ENCODE measurements around the gene RALBP1. TPM values are rescaled to one million over a fixed set of nuclear protein-coding genes. Genes with fewer than 3 reads are reported as not detected.
"Not testable (repeated sequence)": the region's sequence is repeated elsewhere in the genome, so short reads cannot be mapped to it uniquely, and the experiment has no call there.

The RALBP1 gene
- total RNA-seq, 2 donors from 2014 or later, result 22.1 to 29.6 TPM

- H3K4me1 ChIP-seq, result no peaks in the 10 kb centered on the region
- H3K4me3 ChIP-seq, result no peak overlapping the region
- no peaks in the 10 kb centered on the region for H3K9me3 ChIP-seq
- no peaks in the 10 kb centered on the region for H3K36me3 ChIP-seq (replicated peaks in 1 of 2; ENCODE audit: insufficient read depth in 1 of 2, low read depth in 2 of 2)
- TF ChIP-seq POLR2A (IDR thresholded peaks at IDR 0.05) (no peak), CTCF (IDR thresholded peaks at IDR 0.05) (no peak)
- 36 to 42% methylated on average over 3 of the region's 3 CpGs for WGBS, 2 donors
- no peak overlapping the region for H3K27ac ChIP-seq
- ATAC-seq (no peak), DNase-seq (no peak)
- no peaks in the 10 kb centered on the region for H3K27me3 ChIP-seq
- intact Hi-C loops (cut with DNase I), result no loop called here
These were observed 45.7 kb upstream of the RALBP1 start for GRCh38 chr18:9429662-9429993.

GRCh38 chr18:9430315-9430714 is 45.0 kb upstream of the RALBP1 start:
- DNase-seq; H3K36me3 ChIP-seq (replicated peaks in 1 of 2; ENCODE audit: insufficient read depth in 1 of 2, low read depth in 2 of 2); H3K27ac ChIP-seq; H3K9me3 ChIP-seq; H3K27me3 ChIP-seq; H3K4me1 ChIP-seq; ATAC-seq; H3K4me3 ChIP-seq; intact Hi-C loops (cut with DNase I): not testable (repeated sequence)
- 91 to 95% methylated on average over 18 to 22 of the region's 22 CpGs for WGBS, 2 donors

- no peak overlapping the region for H3K4me3 ChIP-seq
- no peak for DNase-seq
- TF ChIP-seq CTCF (IDR thresholded peaks at IDR 0.05), result no peak
- TF ChIP-seq POLR2A (IDR thresholded peaks at IDR 0.05), result no peak
- H3K36me3 ChIP-seq (replicated peaks in 1 of 2; ENCODE audit: insufficient read depth in 1 of 2, low read depth in 2 of 2), result no peaks in the 10 kb centered on the region
- no peaks in the 10 kb centered on the region for H3K9me3 ChIP-seq
- H3K27me3 ChIP-seq, result no peaks in the 10 kb centered on the region
- ATAC-seq, result no peak
- WGBS, 2 donors, result 82 to 83% methylated on average over 6 of the region's 6 CpGs
- no peaks in the 10 kb centered on the region for H3K4me1 ChIP-seq
- H3K27ac ChIP-seq, result no peak overlapping the region
- intact Hi-C loops (cut with DNase I), result no loop called here
These were observed 44.0 kb upstream of the RALBP1 start for GRCh38 chr18:9431296-9431695.

GRCh38 chr18:9433122-9433521 is 42.2 kb upstream of the RALBP1 start:
- intact Hi-C loops (cut with DNase I); H3K4me3 ChIP-seq; H3K4me1 ChIP-seq; H3K9me3 ChIP-seq; H3K27ac ChIP-seq; ATAC-seq; H3K27me3 ChIP-seq; DNase-seq; H3K36me3 ChIP-seq (replicated peaks in 1 of 2; ENCODE audit: insufficient read depth in 1 of 2, low read depth in 2 of 2): not testable (repeated sequence)
- 89 to 92% methylated on average over 10 of the region's 10 CpGs for WGBS, 2 donors

DNA sequence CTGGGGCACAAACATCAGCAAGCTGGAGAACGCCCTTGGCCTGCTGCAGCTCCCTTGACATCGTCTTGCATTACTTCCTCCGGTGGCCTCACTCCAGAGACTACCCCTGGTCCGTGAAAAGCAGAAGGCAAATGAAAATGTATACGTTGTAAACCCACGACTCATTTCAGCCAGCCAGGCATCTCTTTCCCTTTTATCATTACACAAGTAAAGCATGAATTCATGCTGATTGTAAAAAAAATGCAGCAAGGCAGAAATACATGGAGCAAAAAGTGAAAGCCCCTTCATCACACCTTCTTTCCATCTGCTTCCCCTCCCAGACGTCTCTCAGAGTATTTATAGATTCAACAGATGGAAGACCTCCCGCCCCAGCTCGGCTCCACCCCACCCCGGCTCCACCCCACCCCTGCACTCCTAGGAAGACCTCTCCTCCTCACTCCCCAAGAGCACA is 41.6 kb upstream of the RALBP1 start:
- no peak overlapping the region for H3K4me3 ChIP-seq
- H3K9me3 ChIP-seq, result no peaks in the 10 kb centered on the region
- intact Hi-C loops (cut with DNase I), result no loop called here
- no peaks in the 10 kb centered on the region for H3K36me3 ChIP-seq (replicated peaks in 1 of 2; ENCODE audit: insufficient read depth in 1 of 2, low read depth in 2 of 2)
- H3K27me3 ChIP-seq, result no peaks in the 10 kb centered on the region
- no peak for DNase-seq
- TF ChIP-seq CTCF (IDR thresholded peaks at IDR 0.05) (no peak), POLR2A (IDR thresholded peaks at IDR 0.05) (no peak)
- H3K4me1 ChIP-seq, result no peaks in the 10 kb centered on the region
- 32 to 59% methylated on average over 10 of the region's 10 CpGs for WGBS, 2 donors
- no peak overlapping the region for H3K27ac ChIP-seq
- no peak for ATAC-seq

DNA sequence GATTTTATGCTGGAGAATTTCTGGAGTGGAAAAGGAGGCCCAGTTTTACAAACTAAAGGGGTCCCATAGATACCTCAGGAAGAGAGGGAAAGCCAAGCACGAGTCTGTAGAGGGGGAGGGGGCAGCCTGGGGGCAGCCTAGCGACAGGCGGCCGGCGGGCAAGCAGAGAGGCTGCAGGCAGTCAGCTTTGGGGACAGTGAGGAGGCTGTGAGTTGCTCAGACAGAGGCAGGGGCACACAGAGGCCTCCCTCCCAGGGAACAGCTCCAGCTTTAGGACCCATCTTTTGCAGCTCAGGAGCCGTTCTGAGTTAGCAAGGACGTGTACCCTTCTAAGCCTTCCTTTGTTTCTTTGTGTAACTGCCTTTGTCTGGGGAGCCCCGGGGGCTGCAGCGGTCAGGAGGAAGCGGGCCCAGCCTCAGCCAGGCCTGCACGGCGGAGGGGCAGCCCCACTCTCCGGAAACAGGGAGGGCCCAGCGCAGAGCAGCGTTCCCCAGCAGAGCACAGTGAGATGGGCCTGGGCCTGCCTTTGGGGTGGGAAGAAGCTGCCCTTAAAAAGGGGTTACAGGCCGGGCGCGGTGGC is 41.1 kb upstream of the RALBP1 start:
- ATAC-seq, result no peak
- 66 to 77% methylated on average over 15 to 18 of the region's 18 CpGs for WGBS, 2 donors
- H3K27ac ChIP-seq, result no peak overlapping the region
- no peaks in the 10 kb centered on the region for H3K9me3 ChIP-seq
- H3K36me3 ChIP-seq (replicated peaks in 1 of 2; ENCODE audit: insufficient read depth in 1 of 2, low read depth in 2 of 2), result no peaks in the 10 kb centered on the region
- H3K4me3 ChIP-seq, result no peak overlapping the region
- DNase-seq, result no peak
- H3K4me1 ChIP-seq, result no peaks in the 10 kb centered on the region
- intact Hi-C loops (cut with DNase I), result no loop called here
- no peaks in the 10 kb centered on the region for H3K27me3 ChIP-seq
- TF ChIP-seq CTCF (IDR thresholded peaks at IDR 0.05) (no peak), POLR2A (IDR thresholded peaks at IDR 0.05) (no peak)

All from body of pancreas (tissue), 4 donors.